ENCODE data around the gene LRRTM3. TPM values are rescaled to one million over a fixed set of nuclear protein-coding genes. Genes with fewer than 3 reads are reported as not detected.

Gene LRRTM3
- total and polyA plus RNA-seq, 7 donors, result 0.01 to 0.03 TPM; not detected in 5

DNA sequence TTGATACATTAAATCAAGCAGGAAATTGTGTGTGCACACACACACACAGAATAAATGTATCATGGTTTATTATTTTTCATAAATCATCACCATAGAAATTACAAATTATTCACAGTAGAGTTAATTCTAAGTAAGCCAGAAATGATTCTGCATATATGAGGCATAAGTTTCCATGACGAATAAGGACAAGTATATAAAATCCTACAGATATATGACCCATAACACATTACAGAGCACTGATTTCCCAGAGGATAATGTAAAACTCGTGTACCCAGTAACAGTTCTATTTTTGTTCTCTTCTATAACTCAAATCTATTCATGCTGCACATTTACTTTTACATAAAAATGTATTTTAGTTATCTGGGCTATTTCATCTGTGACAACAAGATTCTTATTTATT lies 169.7 kb downstream of the LRRTM3 start:
- no peak overlapping the region for H3K27ac ChIP-seq
- intact Hi-C loops (cut with DNase I), result no loop called here
- DNase-seq (no peak), ATAC-seq (no peak)
- TF ChIP-seq, protein P1, sequence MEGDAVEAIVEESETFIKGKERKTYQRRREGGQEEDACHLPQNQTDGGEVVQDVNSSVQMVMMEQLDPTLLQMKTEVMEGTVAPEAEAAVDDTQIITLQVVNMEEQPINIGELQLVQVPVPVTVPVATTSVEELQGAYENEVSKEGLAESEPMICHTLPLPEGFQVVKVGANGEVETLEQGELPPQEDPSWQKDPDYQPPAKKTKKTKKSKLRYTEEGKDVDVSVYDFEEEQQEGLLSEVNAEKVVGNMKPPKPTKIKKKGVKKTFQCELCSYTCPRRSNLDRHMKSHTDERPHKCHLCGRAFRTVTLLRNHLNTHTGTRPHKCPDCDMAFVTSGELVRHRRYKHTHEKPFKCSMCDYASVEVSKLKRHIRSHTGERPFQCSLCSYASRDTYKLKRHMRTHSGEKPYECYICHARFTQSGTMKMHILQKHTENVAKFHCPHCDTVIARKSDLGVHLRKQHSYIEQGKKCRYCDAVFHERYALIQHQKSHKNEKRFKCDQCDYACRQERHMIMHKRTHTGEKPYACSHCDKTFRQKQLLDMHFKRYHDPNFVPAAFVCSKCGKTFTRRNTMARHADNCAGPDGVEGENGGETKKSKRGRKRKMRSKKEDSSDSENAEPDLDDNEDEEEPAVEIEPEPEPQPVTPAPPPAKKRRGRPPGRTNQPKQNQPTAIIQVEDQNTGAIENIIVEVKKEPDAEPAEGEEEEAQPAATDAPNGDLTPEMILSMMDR (IDR thresholded peaks at IDR 0.05), result no peak
- H3K4me1 ChIP-seq, result no peaks in the 10 kb centered on the region
- H3K4me3 ChIP-seq, result no peak overlapping the region
- no peaks in the 10 kb centered on the region for H3K36me3 ChIP-seq (ENCODE audit: insufficient read depth in 1 of 2, low read depth in 1 of 2)
- no peaks in the 10 kb centered on the region for H3K9me3 ChIP-seq
- H3K27me3 ChIP-seq (ENCODE audit: insufficient read depth in 3 of 3, low read length in 2 of 3), result no peaks in the 10 kb centered on the region
- 46 to 56% (median 48%) methylated on average over 2 of the region's 2 CpGs for WGBS, 3 donors

DNA sequence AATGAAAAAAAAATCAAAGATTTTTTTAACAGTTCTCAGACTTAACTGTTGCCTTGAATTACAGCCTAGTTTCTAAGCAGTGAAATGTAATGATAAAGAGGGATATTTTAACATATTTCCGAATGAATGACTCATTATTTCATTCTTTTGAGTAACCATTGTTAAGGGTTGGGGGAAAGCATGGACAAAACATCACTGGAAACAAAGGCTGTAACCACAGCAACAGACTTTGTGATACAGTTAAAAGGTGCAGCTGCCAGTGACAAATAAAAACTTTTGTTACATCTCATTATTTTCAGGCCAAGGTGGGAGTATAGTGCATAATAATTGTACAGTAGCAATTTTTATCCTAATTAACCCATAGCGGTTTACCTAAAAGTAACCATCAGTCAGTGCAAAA lies 172.6 kb downstream of the LRRTM3 start:
- TF ChIP-seq, protein P1 (IDR thresholded peaks at IDR 0.05), result no peak
- intact Hi-C loops (cut with DNase I), result no loop called here
- WGBS, 3 donors, result 50 to 62% (median 58%) methylated on average over 2 of the region's 2 CpGs

DNA sequence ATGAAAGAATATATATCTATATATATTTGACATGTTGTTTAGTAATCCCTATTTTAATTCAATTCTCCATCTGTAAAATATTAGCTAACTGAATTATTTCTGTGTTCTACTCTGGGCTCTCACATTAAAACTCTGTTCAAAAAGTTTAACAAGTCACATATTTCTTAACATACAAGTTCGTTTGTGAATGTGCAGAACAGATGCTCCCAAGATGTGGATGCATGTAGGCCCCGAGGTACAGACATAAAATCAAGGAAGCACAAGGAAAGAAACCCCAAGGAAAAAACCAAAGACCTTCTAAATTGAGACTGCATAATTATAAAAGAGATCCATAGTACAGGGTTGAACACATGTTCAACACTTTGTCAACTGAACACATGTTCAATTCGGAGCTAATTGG lies 175.1 kb downstream of the LRRTM3 start:
- H3K27ac ChIP-seq, result no peak overlapping the region
- no peaks in the 10 kb centered on the region for H3K27me3 ChIP-seq (ENCODE audit: insufficient read depth in 3 of 3, low read length in 2 of 3)
- H3K36me3 ChIP-seq (ENCODE audit: insufficient read depth in 1 of 2, low read depth in 1 of 2), result no peaks in the 10 kb centered on the region
- H3K4me1 ChIP-seq, result no peaks in the 10 kb centered on the region
- intact Hi-C loops (cut with DNase I), result no loop called here
- TF ChIP-seq, protein P1 (IDR thresholded peaks at IDR 0.05), result no peak
- no peak overlapping the region for H3K4me3 ChIP-seq
- no peak for ATAC-seq
- WGBS, 3 donors, result 65 to 70% (median 68%) methylated on average over 3 of the region's 3 CpGs
- no peak for DNase-seq
- H3K9me3 ChIP-seq, result no peaks in the 10 kb centered on the region

More for the DNA sequence above, 172.6 kb downstream of the LRRTM3 start:
- H3K4me3 ChIP-seq, result no peak overlapping the region
- H3K9me3 ChIP-seq, result no peaks in the 10 kb centered on the region
- ATAC-seq (no peak), DNase-seq (no peak)
- no peaks in the 10 kb centered on the region for H3K36me3 ChIP-seq (ENCODE audit: insufficient read depth in 1 of 2, low read depth in 1 of 2)
- no peak overlapping the region for H3K27ac ChIP-seq
- H3K4me1 ChIP-seq, result no peaks in the 10 kb centered on the region
- no peaks in the 10 kb centered on the region for H3K27me3 ChIP-seq (ENCODE audit: insufficient read depth in 3 of 3, low read length in 2 of 3)

DNA sequence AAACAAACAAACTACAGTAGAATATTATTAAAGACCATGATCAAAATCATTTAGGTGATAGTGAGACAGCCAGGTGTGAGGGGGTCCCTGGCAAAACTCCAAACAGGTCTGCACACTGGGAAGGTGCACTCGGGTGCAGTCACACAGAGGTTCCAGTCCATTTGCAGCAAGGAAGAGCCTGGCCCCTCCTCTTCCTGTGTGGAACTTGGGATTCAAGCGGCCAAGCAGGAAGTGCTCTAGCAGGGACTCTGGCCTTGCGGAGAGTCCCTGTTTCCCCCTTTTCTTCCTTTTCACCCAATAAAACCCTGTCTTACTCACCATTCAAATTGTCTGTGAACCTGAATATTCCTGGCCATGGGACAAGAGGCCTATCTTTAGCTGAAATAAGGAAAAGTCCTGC lies 181.8 kb downstream of the LRRTM3 start:
- intact Hi-C loops (cut with DNase I), result no loop called here
- no peak overlapping the region for H3K27ac ChIP-seq
- no peaks in the 10 kb centered on the region for H3K4me1 ChIP-seq
- ATAC-seq (no peak), DNase-seq (no peak)
- H3K4me3 ChIP-seq, result no peak overlapping the region
- TF ChIP-seq, protein P1 (IDR thresholded peaks at IDR 0.05), result no peak
- WGBS, 3 donors, result 78 to 92% (median 78%) methylated on average over 3 of the region's 3 CpGs
- H3K27me3 ChIP-seq (ENCODE audit: insufficient read depth in 3 of 3, low read length in 2 of 3), result no peaks in the 10 kb centered on the region
- H3K36me3 ChIP-seq (ENCODE audit: insufficient read depth in 1 of 2, low read depth in 1 of 2), result no peaks in the 10 kb centered on the region
- H3K9me3 ChIP-seq, result no peaks in the 10 kb centered on the region

DNA sequence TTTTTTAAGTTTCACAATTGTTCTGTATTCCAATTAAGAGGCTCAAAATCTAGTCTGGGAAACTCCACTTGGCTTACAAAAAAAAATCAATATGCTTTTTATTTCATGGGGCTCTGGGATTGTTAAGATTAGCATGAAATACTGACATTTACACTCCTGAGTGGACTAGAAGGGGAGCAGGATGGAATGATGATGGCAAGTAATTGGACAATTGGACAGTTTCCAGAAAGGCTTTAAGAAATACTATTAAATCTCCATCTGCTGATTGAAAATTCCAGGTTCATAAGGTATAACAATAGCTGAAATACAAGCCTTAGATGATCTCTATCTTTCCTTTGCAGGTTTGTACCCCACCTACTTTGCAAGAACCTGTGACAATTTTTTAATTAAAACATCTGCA lies 184.4 kb downstream of the LRRTM3 start:
- TF ChIP-seq, protein P1 (IDR thresholded peaks at IDR 0.05), result no peak
- no peaks in the 10 kb centered on the region for H3K36me3 ChIP-seq (ENCODE audit: insufficient read depth in 1 of 2, low read depth in 1 of 2)
- DNase-seq (no peak), ATAC-seq (no peak)
- H3K27ac ChIP-seq, result no peak overlapping the region
- H3K27me3 ChIP-seq (ENCODE audit: insufficient read depth in 3 of 3, low read length in 2 of 3), result no peaks in the 10 kb centered on the region
- intact Hi-C loops (cut with DNase I), result no loop called here
- no peaks in the 10 kb centered on the region for H3K9me3 ChIP-seq
- H3K4me3 ChIP-seq, result no peak overlapping the region
- H3K4me1 ChIP-seq, result no peaks in the 10 kb centered on the region
